HepG2 (cell line): ENCODE results near the gene MPI. TPM values are rescaled to one million over a fixed set of nuclear protein-coding genes. Genes with fewer than 3 reads are reported as not detected.

Source experiments
- ATAC-seq: fragments of 200-7000 bp; cut with Tn5 transposase; 3 replicates; pipeline ENCODE4 v1.9.1; 2020; ENCODE audit warnings: mild to moderate bottlenecking, moderate library complexity
- BruUV-seq: library from RNA; stranded (reverse); fragments of 400-500 nt; replicated peaks from 2 replicates; lab custom pipeline; 2021; lab: Mats Ljungman, UMichigan
- CTCF ChIA-PET: fragments of 300-600 bp; formaldehyde crosslinking; extraction: SDS; loops from one replicate; lab custom pipeline; 2021; ENCODE audit warnings: low total read pairs, inconsistent platforms, low intra/inter-chr PET ratio; lab: Yijun Ruan, JAX
- POLR2A ChIA-PET: fragments of 350-600 bp; sonication (Branson Sonifier 250); formaldehyde crosslinking; loops from one replicate; lab custom pipeline; 2020; ENCODE audit warnings: antibody characterized with exemption, inconsistent platforms; lab: Yijun Ruan, JAX
- DNase-seq: peaks from one replicate; pipeline ENCODE4 v3.0.0-alpha.2; 2015; ENCODE audit warnings: low spot score
- FAIRE-seq: peaks from 3 replicates; lab custom pipeline; 2011; peaks lifted over from hg19 to GRCh38; lab: Jason Lieb, UNC
- H2AFZ ChIP-seq: one replicate; pipeline ENCODE4 v1.6.1; 2011; ENCODE audit warnings: low read length, inconsistent platforms
- H3K27ac ChIP-seq: fragments of 300-600 bp; 3 replicates; pipeline ENCODE4 v1.8.0; 2011; ENCODE audit warnings: mixed run types, mild to moderate bottlenecking, mixed read lengths, low read length, inconsistent platforms; ENCODE audit not compliant: insufficient read depth; ENCODE audit errors: extremely low read length
- H3K27me3 ChIP-seq, 2 experiments: fragments of 200-600 bp in 1 of 2; 2 replicates in 1 of 2; 3 replicates in 1 of 2; pipeline versions ENCODE4 v1.6.0 to v1.8.0; 2011; ENCODE audit warnings: low read length in 2 of 2, mild to moderate bottlenecking in 2 of 2, moderate library complexity in 2 of 2, inconsistent platforms in 1 of 2; ENCODE audit not compliant: insufficient read depth in 2 of 2, control insufficient read depth in 1 of 2
- H3K36me3 ChIP-seq, 2 experiments: fragments of 200-600 bp in 1 of 2; replicated peaks in 1 of 2; 2 replicates in 1 of 2; 3 replicates in 1 of 2; pipeline versions ENCODE4 v1.5.1 to v1.8.0; 2011; ENCODE audit warnings: low read length in 2 of 2, inconsistent platforms in 1 of 2; ENCODE audit not compliant: insufficient read depth in 2 of 2, control insufficient read depth in 1 of 2
- H3K4me1 ChIP-seq: 2 replicates; pipeline ENCODE4 v1.5.1; 2012; ENCODE audit warnings: low read length, inconsistent platforms; ENCODE audit not compliant: insufficient read depth
- H3K4me2 ChIP-seq: 2 replicates; pipeline ENCODE4 v1.6.0; 2011; ENCODE audit warnings: low read depth, low read length, inconsistent platforms
- H3K4me3 ChIP-seq, 3 experiments: fragments of 200-600 bp in 1 of 3; sonication (generic), shearing (Covaris generic) in 1 of 3; replicated peaks in 1 of 3; 2 replicates each; pipeline ENCODE4 v1.5.1; 2011 to 2016; ENCODE audit warnings: low read length in 3 of 3, inconsistent platforms in 2 of 3, low read depth in 2 of 3, mild to moderate bottlenecking in 2 of 3, control low read depth in 1 of 3, mixed read lengths in 1 of 3; ENCODE audit not compliant: insufficient read depth in 1 of 3
- H3K79me2 ChIP-seq: one replicate; pipeline ENCODE4 v1.6.1; 2011; ENCODE audit warnings: low read length, inconsistent platforms; ENCODE audit not compliant: insufficient read depth
- H3K9ac ChIP-seq: 2 replicates; pipeline ENCODE4 v1.6.0; 2011; ENCODE audit warnings: mild to moderate bottlenecking, low read depth, low read length, inconsistent platforms; ENCODE audit not compliant: insufficient read depth
- H3K9me3 ChIP-seq: 2 replicates; pipeline ENCODE4 v1.5.1; 2012; ENCODE audit warnings: mild to moderate bottlenecking, low read length
- H4K20me1 ChIP-seq: 2 replicates; pipeline ENCODE4 v1.6.0; 2011; ENCODE audit warnings: inconsistent platforms, mild to moderate bottlenecking, low read length, moderate library complexity; ENCODE audit not compliant: insufficient read depth
- ARNT2 ChIP-seq: sonication (generic); formaldehyde crosslinking; IDR thresholded peaks from 2 replicates; pipeline ENCODE4 v1.8.0; 2022; ENCODE audit warnings: mild to moderate bottlenecking, low read depth, missing genetic modification reagents, moderate library complexity
- CBX2 ChIP-seq, 2 experiments: fragments of 200-600 bp in 1 of 2; sonication (generic); formaldehyde crosslinking in 1 of 2; IDR thresholded peaks; 2 replicates each; pipeline versions ENCODE4 v1.7.0 to v1.8.1; 2018 to 2022; ENCODE audit warnings: low read depth in 2 of 2, low read length in 1 of 2, mild to moderate bottlenecking in 1 of 2, missing genetic modification reagents in 1 of 2
- NFE2L1 ChIP-seq: sonication (generic); formaldehyde crosslinking; IDR thresholded peaks from 2 replicates; pipeline ENCODE4 v1.4.0; 2020; ENCODE audit warnings: missing genetic modification reagents, mild to moderate bottlenecking, borderline replicate concordance
- SETDB1 ChIP-seq: sonication (generic); formaldehyde crosslinking; IDR thresholded peaks from 2 replicates; pipeline ENCODE4 v1.5.1; 2020; ENCODE audit warnings: missing genetic modification reagents, mild to moderate bottlenecking, borderline replicate concordance
- TBP ChIP-seq: sonication (generic); formaldehyde crosslinking; IDR thresholded peaks from 2 replicates; pipeline ENCODE4 v1.5.0; 2020; ENCODE audit warnings: missing genetic modification reagents
- ZNF331 ChIP-seq: sonication (generic); formaldehyde crosslinking; IDR thresholded peaks from 2 replicates; pipeline ENCODE4 v1.4.0; 2020; ENCODE audit warnings: missing genetic modification reagents
- ZNF350 ChIP-seq: sonication (generic); formaldehyde crosslinking; IDR thresholded peaks from 2 replicates; pipeline ENCODE4 v1.4.0; 2020; ENCODE audit warnings: mild to moderate bottlenecking, low read depth, missing genetic modification reagents, borderline replicate concordance
- ZNF468 ChIP-seq: sonication (generic); formaldehyde crosslinking; IDR thresholded peaks from 2 replicates; pipeline ENCODE4 v1.8.0; 2022; ENCODE audit warnings: mild to moderate bottlenecking, moderate library complexity, missing genetic modification reagents
- ZNF550 ChIP-seq: sonication (generic); formaldehyde crosslinking; IDR thresholded peaks from 2 replicates; pipeline ENCODE4 v1.4.0; 2020; ENCODE audit warnings: mild to moderate bottlenecking, missing genetic modification reagents, borderline replicate concordance
- ZNF747 ChIP-seq: sonication (generic); formaldehyde crosslinking; IDR thresholded peaks from 2 replicates; pipeline ENCODE4 v1.8.1; 2023; ENCODE audit warnings: missing genetic modification reagents, mild to moderate bottlenecking, borderline replicate concordance
- ZNF850 ChIP-seq: sonication (generic); formaldehyde crosslinking; conservative IDR thresholded peaks from 2 replicates; pipeline ENCODE4 v1.9.0; 2021; ENCODE audit warnings: mild to moderate bottlenecking, missing genetic modification reagents
- WGBS: methylation state at CpG from one replicate; pipeline ENCODE4 v1.1.6; 2017; ENCODE audit warnings: low lambda C conversion rate; 5-methylcytosine and 5-hydroxymethylcytosine counted together
- in situ Hi-C: cut with HindIII; loops from 2 replicates; pipeline ENCODE4 v1.10.0; 2017; ENCODE audit warnings: low pct_unique_long_range_greater_than_20kb; ENCODE audit not compliant: extremely low pct_ligation_motif_present
- intact Hi-C: fragments of 100-400 bp; cut with micrococcal nuclease; formaldehyde crosslinking; loops from one replicate; pipeline ENCODE4 v1.10.0; 2022; ENCODE audit not compliant: unreplicated experiment
- polyA plus RNA-seq, 8 experiments: library from polyadenylated mRNA; depleted of rRNA in 3 of 8; stranded (reverse) in 7 of 8; unstranded in 1 of 8; fragments of >200 nt; fragmentation: Illumina TruSeq in 4 of 8; extraction: Trizol in 4 of 8; gene quantifications; 2 replicates each; pipeline versions ENCODE4 v1.2.1 to v1.2.3, GENCODE V29; 2011 to 2016; ENCODE audit warnings: low read depth in 4 of 8, missing spikeins in 1 of 8, mixed read lengths in 1 of 8; ENCODE audit not compliant: insufficient read depth in 1 of 8
- total RNA-seq, 5 experiments: library from RNA; depleted of rRNA; stranded (reverse); fragments of >200 nt; fragmentation: Illumina TruSeq; extraction: Trizol; gene quantifications; 2 replicates each; pipeline ENCODE4 v1.2.3, GENCODE V29; 2016; ENCODE audit warnings: low read depth in 1 of 5
- TF ChIP-seq, protein P1 (sequence below): sonication (generic); formaldehyde crosslinking; IDR thresholded peaks from 2 replicates; pipeline ENCODE4 v1.5.1; 2020; ENCODE audit warnings: missing genetic modification reagents, mild to moderate bottlenecking, borderline replicate concordance
- TF ChIP-seq, protein P2 (sequence below): IDR thresholded peaks from 2 replicates; pipeline ENCODE4 v1.6.1; 2016; ENCODE audit warnings: missing genetic modification reagents, missing compliant biosample characterization

The MPI gene
- total and polyA plus RNA-seq, 2 of the 13 experiments (the other 11 are each of a cell fraction or from before 2014, with no cell fraction given): 36.9 to 63.5 TPM

DNA sequence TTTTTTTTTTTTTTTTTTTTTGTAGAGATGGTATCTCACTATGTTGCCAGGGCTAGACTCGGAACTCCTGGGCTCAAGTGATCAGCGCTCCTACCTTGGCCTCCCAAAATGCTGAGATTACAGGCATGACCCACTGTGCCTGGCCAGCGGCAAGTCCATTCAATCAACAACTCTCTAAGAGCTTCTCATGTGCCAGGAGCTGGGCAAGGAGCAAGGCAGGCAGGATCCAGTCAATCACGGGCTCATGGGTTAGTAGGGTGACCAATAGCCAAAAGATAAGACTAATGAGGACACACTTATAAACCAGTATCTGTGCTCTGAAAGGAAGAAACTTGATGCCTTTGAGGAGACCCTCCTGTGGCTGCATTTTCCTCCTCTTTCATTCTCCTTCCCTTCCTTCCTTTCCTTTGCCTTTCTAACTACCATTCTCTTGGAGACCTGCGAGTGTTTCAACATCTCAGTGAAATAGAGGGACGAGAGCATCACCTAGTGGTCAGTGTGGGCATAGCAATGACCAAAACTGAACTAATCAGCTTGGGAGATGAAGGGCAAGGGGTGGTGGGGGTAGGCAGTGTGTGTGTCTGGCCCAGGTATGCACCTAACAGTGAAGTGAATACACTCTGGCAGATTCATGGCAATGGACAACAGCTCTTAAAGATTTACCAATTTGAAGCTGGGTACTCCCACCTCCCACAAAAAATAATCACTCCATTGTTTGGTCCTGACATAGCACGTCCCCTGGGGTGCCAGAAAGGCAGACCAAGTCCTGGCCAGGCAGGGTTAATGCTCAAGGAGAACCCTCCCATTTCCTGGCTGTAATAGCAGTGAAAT lies 60.5 kb downstream of the MPI start (continued):
- TF ChIP-seq, protein P1, sequence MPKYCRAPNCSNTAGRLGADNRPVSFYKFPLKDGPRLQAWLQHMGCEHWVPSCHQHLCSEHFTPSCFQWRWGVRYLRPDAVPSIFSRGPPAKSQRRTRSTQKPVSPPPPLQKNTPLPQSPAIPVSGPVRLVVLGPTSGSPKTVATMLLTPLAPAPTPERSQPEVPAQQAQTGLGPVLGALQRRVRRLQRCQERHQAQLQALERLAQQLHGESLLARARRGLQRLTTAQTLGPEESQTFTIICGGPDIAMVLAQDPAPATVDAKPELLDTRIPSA: no peak
- TF ChIP-seq TBP (CRISPR knock-in tag) (no peak), SETDB1 (CRISPR knock-in tag) (no peak), ZNF550 (CRISPR knock-in tag) (no peak), CBX2 (IDR thresholded peaks at IDR 0.05; ENCODE audit: low read depth, low read length) (no peak), CBX2 (CRISPR knock-in tag; IDR thresholded peaks at IDR 0.05; ENCODE audit: low read depth) (no peak), ARNT2 (CRISPR knock-in tag) (no peak)
- TF ChIP-seq, all 625 proteins: peak for 46

DNA sequence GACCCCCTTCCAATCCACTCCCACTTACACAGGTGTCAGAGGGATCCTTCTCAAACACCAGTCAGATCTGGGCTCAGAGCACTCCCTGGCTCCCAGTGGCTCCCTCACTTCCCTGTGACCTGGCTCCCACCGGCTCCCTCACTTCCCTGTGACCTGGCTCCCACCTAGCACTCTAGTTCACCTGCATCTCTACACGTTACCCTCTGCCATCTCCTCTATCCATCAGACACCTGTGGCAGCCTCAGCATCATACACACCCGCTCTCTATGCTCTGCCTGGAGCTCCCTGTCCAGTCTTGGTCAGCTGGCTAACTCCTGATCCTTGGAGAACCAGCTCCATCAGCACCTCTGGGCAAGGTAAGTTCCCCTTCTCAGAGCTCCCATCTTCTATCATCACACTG lies 61.2 kb downstream of the MPI start:
- TF ChIP-seq ZNF350 (CRISPR knock-in tag) (no peak), ZNF331 (CRISPR knock-in tag) (no peak), NFE2L1 (CRISPR knock-in tag) (no peak), ZNF468 (CRISPR knock-in tag) (no peak), ZNF850 (CRISPR knock-in tag) (no peak), ZNF747 (CRISPR knock-in tag) (no peak)
- TF ChIP-seq, protein P2, sequence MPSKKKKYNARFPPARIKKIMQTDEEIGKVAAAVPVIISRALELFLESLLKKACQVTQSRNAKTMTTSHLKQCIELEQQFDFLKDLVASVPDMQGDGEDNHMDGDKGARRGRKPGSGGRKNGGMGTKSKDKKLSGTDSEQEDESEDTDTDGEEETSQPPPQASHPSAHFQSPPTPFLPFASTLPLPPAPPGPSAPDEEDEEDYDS (CRISPR knock-in tag): no peak
- Histone ChIP-seq H3K79me2 (no peaks in the 10 kb centered on the region), H3K27me3 (peaks cover 0 to 22% of the 10 kb centered on the region in 2 experiments; a peak in 3 of 5 replicates), H3K27ac (no peak overlapping the region), H3K36me3 (no peaks in the 10 kb centered on the region), H3K9me3 (no peaks in the 10 kb centered on the region), H2AFZ (no peak overlapping the region), H3K4me3 (no peak overlapping the region), H4K20me1 (no peaks in the 10 kb centered on the region), H3K4me2 (no peak overlapping the region), H3K9ac (no peak overlapping the region), H3K4me1 (peaks cover 17% of the 10 kb centered on the region)
- ChIA-PET CTCF (interaction anchor here (0.7 to 1.8 kb wide), 3 partner anchors 50 to 180 kb away, joined by 4 to 13 read pairs (median 6); no protein-coding TSS in a partner anchor), POLR2A (interaction anchor here (0.9 to 1.3 kb wide), 2 partner anchors 9 to 13 kb away, joined by 3 to 4 read pairs; partner anchors contain the start of gene COX5A)
- 12% methylated on average over 3 of the region's 3 CpGs for WGBS
- FAIRE-seq (no peak), ATAC-seq (no peak), DNase-seq (no peak)
- intact Hi-C loops (loop anchor here (2.0 to 5.0 kb wide), 2 partner anchors 38 to 44 kb away; partner anchors contain the start of gene FAM219B), in situ Hi-C loops (loop anchor here (10.0 kb wide), 2 partner anchors 176 to 316 kb away; no protein-coding TSS in a partner anchor)
- BruUV-seq: no TSS peak
